ENCODE results near the gene CBR3.

Gene CBR3

DNA sequence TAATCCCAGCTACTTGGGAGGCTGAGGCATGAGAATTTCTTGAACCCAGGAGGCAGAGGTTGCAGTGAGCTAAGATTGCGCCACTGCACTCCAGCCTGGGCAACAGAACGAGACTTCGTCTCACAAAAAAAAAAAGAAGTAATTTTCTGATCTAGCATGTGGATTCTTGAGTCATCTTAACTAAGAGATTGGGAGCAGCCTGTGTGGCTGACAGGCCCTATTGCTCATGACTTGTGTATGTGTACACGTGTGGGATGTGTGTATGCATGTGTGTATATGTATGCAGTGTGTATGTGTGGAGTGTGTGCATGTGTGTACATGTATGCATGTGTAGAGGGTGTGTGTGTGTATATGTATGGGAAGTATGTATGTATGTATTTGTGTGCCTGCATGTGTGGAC, 51.2 kb downstream of the CBR3 start:
- DNase-seq, result no peak

DNA sequence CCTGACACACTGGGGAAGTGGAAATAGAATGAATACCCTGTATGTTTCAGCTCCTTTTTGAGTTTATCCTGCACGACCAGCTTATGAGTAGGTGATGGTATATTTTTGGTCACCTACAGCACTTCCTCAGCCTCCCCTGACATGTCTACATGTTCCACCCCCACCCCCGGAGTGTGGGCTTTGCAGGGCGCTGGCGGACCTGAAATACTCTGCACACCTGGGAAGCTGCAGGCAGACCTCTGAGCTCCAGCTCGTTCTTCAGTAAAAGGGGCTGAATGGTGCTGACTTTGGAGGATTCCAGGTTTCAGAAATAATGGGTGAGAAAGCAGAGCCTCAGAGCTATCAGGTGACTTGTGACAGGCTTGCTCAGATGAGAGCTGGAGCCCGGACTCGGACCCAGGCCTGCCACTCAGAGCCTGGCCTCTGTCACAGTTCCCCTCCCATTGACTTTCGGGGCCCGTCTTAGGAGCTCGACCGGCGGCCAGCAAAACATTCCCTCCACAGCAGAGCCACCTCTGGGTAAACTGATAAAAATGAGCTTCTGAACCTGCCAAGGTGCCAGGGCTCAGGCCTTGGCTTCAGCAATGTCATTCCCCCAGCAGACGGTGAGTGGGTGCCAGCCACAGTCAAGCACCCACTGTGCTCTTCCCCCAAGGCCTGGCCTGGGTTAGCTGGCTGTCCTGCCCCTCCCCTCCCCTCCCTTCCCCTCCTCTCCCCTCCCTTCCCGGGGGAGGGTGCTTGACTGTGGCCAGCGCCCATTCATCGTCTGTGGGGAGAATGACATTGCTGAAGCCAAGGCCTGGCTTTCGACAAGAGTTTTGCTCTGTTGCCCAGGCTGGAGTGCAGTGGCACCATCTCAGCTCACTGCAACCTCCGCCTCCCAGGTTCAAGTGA, 51.9 kb downstream of the CBR3 start:
- no peak for DNase-seq

DNA sequence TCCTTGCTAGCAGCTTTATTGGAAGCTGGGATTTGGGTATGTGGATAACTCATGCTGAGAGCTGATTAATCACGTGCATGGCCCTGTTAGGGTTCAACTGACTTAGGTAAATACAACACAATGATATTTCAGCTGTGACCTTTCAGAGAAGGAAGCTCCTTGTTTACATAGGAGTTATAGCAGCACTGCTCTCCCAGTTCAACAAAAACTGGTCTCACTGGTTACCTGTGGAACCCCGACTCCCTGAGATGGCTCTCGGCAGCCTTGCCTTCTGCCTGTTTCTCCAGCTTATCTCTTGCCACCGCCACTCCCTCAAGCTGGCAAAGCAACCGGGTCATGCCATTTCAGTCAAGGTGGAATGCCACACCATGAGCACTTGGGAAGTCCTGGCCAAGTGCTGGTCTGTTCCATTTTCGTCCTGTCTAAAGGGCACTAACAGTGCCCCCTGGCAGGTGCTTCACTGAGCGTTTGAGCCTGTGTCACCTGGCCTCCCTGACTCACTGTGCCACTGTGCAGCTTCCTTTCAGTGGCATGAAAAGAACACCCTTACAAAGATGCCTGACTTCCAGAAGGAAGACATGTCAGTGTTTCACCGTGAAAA, 53.3 kb downstream of the CBR3 start:
- no peak for DNase-seq

DNA sequence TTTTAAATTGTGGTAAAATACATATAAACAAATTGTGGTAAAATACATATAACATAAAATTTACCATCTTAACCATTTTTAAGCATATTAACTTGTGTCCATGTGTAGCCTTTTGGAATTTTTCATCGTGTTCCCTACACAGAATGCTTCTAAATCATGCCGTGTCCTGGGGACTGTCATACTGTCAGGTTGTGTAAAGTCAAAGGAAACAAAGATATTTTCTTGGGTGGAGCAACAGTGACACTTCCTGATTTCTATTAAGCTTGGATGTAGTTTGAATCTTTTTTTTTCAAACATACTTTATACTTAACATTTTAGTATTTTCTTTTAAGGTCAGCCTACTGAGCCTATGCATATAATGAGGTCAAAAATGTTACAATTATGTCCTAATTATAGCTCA, 54.1 kb downstream of the CBR3 start:
- DNase-seq, result no peak

DNA sequence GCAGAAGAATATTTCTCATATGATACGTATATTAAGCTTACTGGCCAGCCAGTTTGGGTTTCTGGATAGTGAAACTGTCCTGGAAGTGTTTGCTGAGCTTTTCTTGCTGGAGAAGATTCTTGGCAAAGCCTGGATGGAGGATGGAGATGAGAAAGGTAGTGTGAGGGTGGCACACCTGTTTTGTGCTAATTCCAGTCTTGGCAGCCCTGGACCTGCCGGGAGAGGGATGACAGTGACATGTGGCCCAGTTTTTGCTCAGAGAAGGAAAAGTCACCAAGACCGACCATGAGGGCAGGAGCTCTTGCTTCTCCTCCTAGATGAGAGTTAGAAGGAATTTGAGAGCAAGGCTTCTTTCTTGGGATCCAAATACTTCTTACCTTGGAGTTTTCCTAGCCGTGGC, 55.9 kb downstream of the CBR3 start:
- no peak for DNase-seq

DNA sequence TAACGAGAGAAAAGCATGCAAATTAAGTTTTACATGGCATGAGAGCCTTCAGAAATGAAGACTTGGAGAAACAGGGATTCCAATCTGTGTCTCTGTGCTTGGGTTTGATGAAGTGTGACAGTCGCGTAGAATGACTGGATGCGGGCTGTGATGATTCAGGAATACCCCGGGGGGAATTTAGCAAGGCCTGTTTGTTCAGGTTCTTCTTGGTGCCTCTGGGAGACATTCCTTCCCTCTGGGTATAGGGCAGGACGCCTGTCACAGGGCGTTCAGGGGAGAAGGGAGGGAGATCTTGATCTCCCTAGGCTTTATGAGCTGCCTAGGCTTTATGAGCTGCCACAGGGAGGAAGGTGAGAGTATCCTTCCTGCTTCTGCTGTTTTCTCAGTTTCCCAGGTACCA, 58.3 kb downstream of the CBR3 start:
- DNase-seq, result peak; percentile 70

- no peak for DNase-seq
Measured at GRCh38 chr21:36194024-36194423, 59.1 kb downstream of the CBR3 start.

GRCh38 chr21:36195613-36196012, 60.7 kb downstream of the CBR3 start:
- no peak for DNase-seq
